SK-N-SH (cell line): ENCODE data around the gene TCFL5. TPM values are rescaled to one million over a fixed set of nuclear protein-coding genes. Genes with fewer than 3 reads are reported as not detected.
A peak's percentile ranks its signal among the peaks of the same experiment; 100 is the strongest.

ENCODE experiments used
- CTCF ChIA-PET: fragments of 300-600, 350-600 bp; formaldehyde crosslinking; extraction: SDS; loops from one replicate; lab custom pipeline; 2021; lab: Yijun Ruan, JAX
- POLR2A ChIA-PET: fragments of 350-600 bp; sonication (Branson Sonifier 250); formaldehyde crosslinking; extraction: SDS; loops from one replicate; lab custom pipeline; 2020; ENCODE audit warnings: antibody characterized with exemption, inconsistent platforms; lab: Yijun Ruan, JAX
- DNase-seq: peaks from one replicate; pipeline ENCODE4 v3.0.0; 2012
- H2AFZ ChIP-seq: fragments of 200-600 bp; sonication (generic); 2 replicates; pipeline ENCODE4 v1.8.1; 2016; ENCODE audit warnings: antibody characterized with exemption, mild to moderate bottlenecking, low read depth
- H3F3A ChIP-seq: fragments of 200-600 bp; sonication (generic); replicated peaks from 2 replicates; pipeline ENCODE3; 2016; ENCODE audit warnings: antibody characterized with exemption, mild to moderate bottlenecking; ENCODE audit not compliant: insufficient read depth
- H3K27ac ChIP-seq, 2 experiments: fragments of 200-500 bp in 1 of 2; fragments of 200-600 bp in 1 of 2; sonication (Bioruptor generic) in 1 of 2; sonication (generic), shearing (Covaris generic) in 1 of 2; 2 replicates each; pipeline versions ENCODE4 v1.5.1 to v1.6.1; 2014 to 2016; ENCODE audit warnings: low read depth in 2 of 2, inconsistent platforms in 1 of 2, low read length in 1 of 2, mild to moderate bottlenecking in 1 of 2, mixed read lengths in 1 of 2
- H3K27me3 ChIP-seq: fragments of 200-600 bp; sonication (generic), shearing (Covaris generic); 2 replicates; pipeline ENCODE4 v1.6.1; 2016; ENCODE audit warnings: mixed run types; ENCODE audit not compliant: insufficient read depth
- H3K36me3 ChIP-seq, 2 experiments: fragments of 200-500 bp in 1 of 2; fragments of 200-600 bp in 1 of 2; sonication (Bioruptor generic) in 1 of 2; sonication (generic) in 1 of 2; replicated peaks in 1 of 2; 2 replicates each; pipeline versions ENCODE3 to v1.5.1; 2014 to 2016; ENCODE audit warnings: low read length in 1 of 2, mild to moderate bottlenecking in 1 of 2; ENCODE audit not compliant: insufficient read depth in 2 of 2, control insufficient read depth in 1 of 2
- H3K4me1 ChIP-seq, 2 experiments: fragments of 200-500 bp in 1 of 2; fragments of 200-600 bp in 1 of 2; sonication (Bioruptor generic) in 1 of 2; sonication (generic), shearing (Covaris generic) in 1 of 2; 2 replicates each; pipeline versions ENCODE4 v1.5.1 to v1.6.1; 2014 to 2016; ENCODE audit warnings: low read depth in 1 of 2, low read length in 1 of 2, mixed run types in 1 of 2; ENCODE audit not compliant: insufficient read depth in 2 of 2, control insufficient read depth in 1 of 2
- H3K4me2 ChIP-seq: fragments of 200-600 bp; sonication (generic), shearing (Covaris generic); 2 replicates; pipeline ENCODE4 v1.6.1; 2017; ENCODE audit warnings: mixed run types
- H3K4me3 ChIP-seq, 2 experiments: fragments of 200-500 bp in 1 of 2; fragments of 200-600 bp in 1 of 2; sonication (Bioruptor generic) in 1 of 2; sonication (generic), shearing (Covaris generic) in 1 of 2; 2 replicates each; pipeline versions ENCODE4 v1.5.1 to v1.8.1; 2014 to 2016; ENCODE audit warnings: low read depth in 2 of 2, inconsistent platforms in 1 of 2, low read length in 1 of 2, mild to moderate bottlenecking in 1 of 2, mixed read lengths in 1 of 2, moderate library complexity in 1 of 2
- H3K79me2 ChIP-seq: fragments of 200-600 bp; sonication (generic); 2 replicates; pipeline ENCODE4 v1.8.1; 2017; ENCODE audit warnings: mild to moderate bottlenecking; ENCODE audit not compliant: insufficient read depth
- H3K9ac ChIP-seq: fragments of 200-600 bp; sonication (generic); 2 replicates; pipeline ENCODE4 v1.6.1; 2017; ENCODE audit warnings: mixed run types
- H3K9me2 ChIP-seq: fragments of 200-600 bp; sonication (generic); 2 replicates; pipeline ENCODE4 v1.6.1; 2017; ENCODE audit warnings: mixed run types
- H3K9me3 ChIP-seq: fragments of 200-600 bp; sonication (generic); 2 replicates; pipeline ENCODE4 v1.6.1; 2017; ENCODE audit warnings: mixed run types, mild to moderate bottlenecking, moderate library complexity
- H4K20me1 ChIP-seq: fragments of 200-600 bp; sonication (generic); 2 replicates; pipeline ENCODE4 v1.6.1; 2017; ENCODE audit warnings: mild to moderate bottlenecking, mixed run types; ENCODE audit not compliant: insufficient read depth
- CHD2 ChIP-seq: fragments of 150-350 bp; IDR thresholded peaks from 2 replicates; pipeline ENCODE4 v1.6.1; 2018; ENCODE audit warnings: low read length; ENCODE audit not compliant: partially characterized antibody
- ELF1 ChIP-seq: IDR thresholded peaks from 2 replicates; pipeline ENCODE4 v1.4.0; 2012
- EP300 ChIP-seq, 2 experiments: IDR thresholded peaks; 2 replicates each; pipeline versions ENCODE4 v1.4.0 to v1.6.1; 2012; ENCODE audit warnings: borderline replicate concordance in 1 of 2, low read depth in 1 of 2, low read length in 1 of 2
- EZH2phosphoT487 ChIP-seq: fragments of 200-600 bp; sonication (generic); IDR thresholded peaks from 2 replicates; pipeline ENCODE4 v1.6.1; 2017; ENCODE audit warnings: low read depth, mixed run types, mild to moderate bottlenecking, antibody characterized with exemption, moderate library complexity, borderline replicate concordance
- FOSL2 ChIP-seq: IDR thresholded peaks from 2 replicates; pipeline ENCODE4 v1.4.0; 2012; ENCODE audit warnings: low read depth, mild to moderate bottlenecking, moderate library complexity, borderline replicate concordance
- FOXJ3 ChIP-seq: sonication (generic); formaldehyde crosslinking; IDR thresholded peaks from 2 replicates; pipeline ENCODE4 v1.5.1; 2020; ENCODE audit warnings: mild to moderate bottlenecking, missing genetic modification reagents
- FOXM1 ChIP-seq: IDR thresholded peaks from 2 replicates; pipeline ENCODE4 v1.4.0; 2012; ENCODE audit warnings: low read depth, mild to moderate bottlenecking
- GATA2 ChIP-seq: sonication (generic); formaldehyde crosslinking; IDR thresholded peaks from 2 replicates; pipeline ENCODE4 v1.5.0; 2020; ENCODE audit warnings: mild to moderate bottlenecking, missing genetic modification reagents
- MEF2A ChIP-seq: IDR thresholded peaks from 2 replicates; pipeline ENCODE4 v1.4.0; 2012; ENCODE audit warnings: low read depth, borderline replicate concordance
- NFIC ChIP-seq: IDR thresholded peaks from 2 replicates; pipeline ENCODE4 v1.4.0; 2012; ENCODE audit warnings: borderline replicate concordance
- RAD21 ChIP-seq: IDR thresholded peaks from 2 replicates; pipeline ENCODE4 v1.6.1; 2012; ENCODE audit warnings: mild to moderate bottlenecking, low read length
- RCOR1 ChIP-seq: fragments of 150-350 bp; IDR thresholded peaks from 2 replicates; pipeline ENCODE4 v1.6.1; 2017; ENCODE audit warnings: antibody characterized with exemption, low read length
- RFX5 ChIP-seq: IDR thresholded peaks from 2 replicates; pipeline ENCODE4 v1.6.1; 2012; ENCODE audit warnings: mild to moderate bottlenecking, improper control_type of control experiment, low read length
- SMC3 ChIP-seq: IDR thresholded peaks from 2 replicates; pipeline ENCODE4 v1.6.1; 2012; ENCODE audit warnings: low read depth, low read length, improper control_type of control experiment
- TAF1 ChIP-seq: IDR thresholded peaks from 2 replicates; pipeline ENCODE4 v1.6.1; 2012; ENCODE audit warnings: low read depth, mild to moderate bottlenecking, low read length, moderate library complexity, borderline replicate concordance
- TEAD4 ChIP-seq: IDR thresholded peaks from 2 replicates; pipeline ENCODE4 v1.4.0; 2012; ENCODE audit warnings: mild to moderate bottlenecking, borderline replicate concordance; ENCODE audit not compliant: insufficient read depth
- USF1 ChIP-seq: IDR thresholded peaks from 2 replicates; pipeline ENCODE4 v1.4.0; 2012; ENCODE audit warnings: low read depth, borderline replicate concordance
- WGBS: methylation state at CpG from one replicate; pipeline ENCODE4 v1.1.6; 2017; ENCODE audit warnings: low lambda C conversion rate; 5-methylcytosine and 5-hydroxymethylcytosine counted together
- polyA plus RNA-seq, 3 experiments: library from polyadenylated mRNA; depleted of rRNA; stranded (reverse); fragments of >200 nt; gene quantifications; 2 replicates each; pipeline ENCODE4 v1.2.3, GENCODE V29; 2012

The TCFL5 gene
- polyA plus RNA-seq, 1 of the 3 experiments (the other 2 are of a cell fraction) = 10.1 TPM

- H3K9ac ChIP-seq = no peak overlapping the region
- no peaks in the 10 kb centered on the region for H3K9me2 ChIP-seq
- no peaks in the 10 kb centered on the region for H3K79me2 ChIP-seq
- H2AFZ ChIP-seq = no peak overlapping the region
- H3K4me2 ChIP-seq = no peak overlapping the region
- TF ChIP-seq USF1 (no peak), EZH2phosphoT487 (no peak)
- no peaks in the 10 kb centered on the region for H3F3A ChIP-seq
- H4K20me1 ChIP-seq = no peaks in the 10 kb centered on the region
- H3K9me3 ChIP-seq = no peaks in the 10 kb centered on the region
- ChIA-PET POLR2A (no interaction called here), CTCF (interaction anchor here (0.8 to 3.0 kb wide), 2 partner anchors 9 to 15 kb away, joined by 3 to 21 read pairs; no protein-coding TSS in a partner anchor)
- H3K4me1 ChIP-seq = peaks cover 0 to 22% of the 10 kb centered on the region in 2 experiments; a peak in 1 of 4 replicates
- DNase-seq = peak; percentile 17
- 82% methylated on average over 6 of the region's 10 CpGs for WGBS
- no peaks in the 10 kb centered on the region for H3K27me3 ChIP-seq
- no peaks in the 10 kb centered on the region for H3K36me3 ChIP-seq
- no peak overlapping the region for H3K4me3 ChIP-seq
- H3K27ac ChIP-seq = no peak overlapping the region; a peak in 1 of 4 replicates
Measured at GRCh38 chr20:62831854-62832211, 29.8 kb downstream of the TCFL5 start.

GRCh38 chr20:62831361-62831788 is 30.2 kb downstream of the TCFL5 start:
- CTCF ChIA-PET = interaction anchor here (0.9 to 3.0 kb wide), 2 partner anchors 9 to 15 kb away, joined by 3 to 21 read pairs; partner anchors contain the start of gene COL9A3
- H2AFZ ChIP-seq = no peak overlapping the region
- peaks cover 0 to 22% of the 10 kb centered on the region in 2 experiments; a peak in 1 of 4 replicates for H3K4me1 ChIP-seq
- no peaks in the 10 kb centered on the region for H3K27me3 ChIP-seq
- no peaks in the 10 kb centered on the region for H3K9me3 ChIP-seq
- H3K9ac ChIP-seq = no peak overlapping the region
- POLR2A ChIA-PET = no interaction called here
- WGBS = 90% methylated on average over 6 of the region's 10 CpGs
- no peak overlapping the region for H3K4me3 ChIP-seq
- H3K36me3 ChIP-seq = no peaks in the 10 kb centered on the region
- no peaks in the 10 kb centered on the region for H3F3A ChIP-seq
- no peak for TF ChIP-seq RFX5
- no peak for TF ChIP-seq SMC3
- TF ChIP-seq GATA2 (CRISPR knock-in tag) = no peak
- TF ChIP-seq FOSL2 = no peak
- TF ChIP-seq TEAD4 = no peak
- TF ChIP-seq CHD2 = no peak
- no peaks in the 10 kb centered on the region for H3K79me2 ChIP-seq
- peak; percentile 22 for DNase-seq
- no peak overlapping the region; a peak in 1 of 4 replicates for H3K27ac ChIP-seq
- no peak overlapping the region for H3K4me2 ChIP-seq
- no peaks in the 10 kb centered on the region for H3K9me2 ChIP-seq
- no peaks in the 10 kb centered on the region for H4K20me1 ChIP-seq

- Histone ChIP-seq H3K27ac (no peak overlapping the region), H3K9ac (no peak overlapping the region), H3K27me3 (no peaks in the 10 kb centered on the region), H3K4me1 (peaks cover 0 to 22% of the 10 kb centered on the region in 2 experiments; a peak in 1 of 4 replicates), H3K9me3 (no peaks in the 10 kb centered on the region), H3K4me2 (no peak overlapping the region), H3K36me3 (no peaks in the 10 kb centered on the region), H3K9me2 (no peaks in the 10 kb centered on the region), H3K79me2 (no peaks in the 10 kb centered on the region), H4K20me1 (no peaks in the 10 kb centered on the region), H3F3A (no peaks in the 10 kb centered on the region), H2AFZ (no peak overlapping the region), H3K4me3 (no peak overlapping the region)
- DNase-seq = peak; percentile 14
- ChIA-PET CTCF (interaction anchor here (0.9 kb wide), 1 partner anchor 14 kb away, joined by 3 read pairs; the partner anchor contains the start of gene COL9A3), POLR2A (no interaction called here)
- 88% methylated on average over 13 of the region's 22 CpGs for WGBS
- TF ChIP-seq FOXJ3 (CRISPR knock-in tag) = no peak
- TF ChIP-seq MEF2A = no peak
- TF ChIP-seq FOSL2 = no peak
- TF ChIP-seq CHD2 = no peak
- no peak for TF ChIP-seq ELF1
- no peak for TF ChIP-seq EP300 (IDR thresholded peaks at IDR 0.05; ENCODE audit: borderline replicate concordance in 1 of 2, low read depth in 1 of 2, low read length in 1 of 2)
- no peak for TF ChIP-seq RFX5
- no peak for TF ChIP-seq NFIC
- TF ChIP-seq RAD21 = no peak
- no peak for TF ChIP-seq TAF1
- TF ChIP-seq FOXM1 = no peak
- TF ChIP-seq RCOR1 = no peak
Measured at GRCh38 chr20:62830821-62831220, 30.8 kb downstream of the TCFL5 start.
